MCF 10A (cell line): ENCODE measurements around the gene CENPA. TPM values are rescaled to one million over a fixed set of nuclear protein-coding genes. Genes with fewer than 3 reads are reported as not detected.

ENCODE experiments used
- BruUV-seq: library from RNA; stranded (reverse); fragments of 400-500 nt; replicated peaks from 2 replicates; lab custom pipeline; 2021; lab: Mats Ljungman, UMichigan
- CTCF ChIA-PET: fragments of 300-600 bp; sonication (Branson Sonifier 250); formaldehyde crosslinking; extraction: SDS; loops from one replicate; lab custom pipeline; 2021; ENCODE audit warnings: antibody characterized with exemption, inconsistent platforms; lab: Yijun Ruan, JAX
- POLR2A ChIA-PET: fragments of 300-600, 350-650 bp; sonication (Branson Sonifier 250); formaldehyde crosslinking; extraction: SDS; loops from one replicate; lab custom pipeline; 2020; ENCODE audit warnings: antibody characterized with exemption, inconsistent platforms; lab: Yijun Ruan, JAX
- DNase-seq: peaks from one replicate; pipeline ENCODE4 v3.0.0-alpha.2; 2018; ENCODE audit not compliant: unreplicated experiment
- H3K27ac Mint-ChIP-seq: one replicate; pipeline ENCODE4 v1.8.0; 2022; ENCODE audit warnings: mild to moderate bottlenecking, low read depth, mixed read lengths; ENCODE audit not compliant: unreplicated experiment
- H3K27me3 Mint-ChIP-seq: one replicate; pipeline ENCODE4 v1.8.0; 2022; ENCODE audit warnings: mixed read lengths; ENCODE audit not compliant: insufficient read depth, unreplicated experiment
- H3K36me3 Mint-ChIP-seq: one replicate; pipeline ENCODE4 v1.8.0; 2022; ENCODE audit warnings: mild to moderate bottlenecking, moderate library complexity, mixed read lengths; ENCODE audit not compliant: insufficient read depth, unreplicated experiment
- H3K4me1 Mint-ChIP-seq: one replicate; pipeline ENCODE4 v1.8.0; 2022; ENCODE audit warnings: mixed read lengths; ENCODE audit not compliant: insufficient read depth, unreplicated experiment
- H3K4me3 Mint-ChIP-seq: one replicate; pipeline ENCODE4 v1.8.0; 2022; ENCODE audit warnings: mild to moderate bottlenecking, moderate library complexity, mixed read lengths; ENCODE audit not compliant: unreplicated experiment
- H3K9me3 Mint-ChIP-seq: one replicate; pipeline ENCODE4 v1.8.0; 2022; ENCODE audit warnings: mixed read lengths; ENCODE audit not compliant: unreplicated experiment
- intact Hi-C: fragments of 100-400 bp; cut with micrococcal nuclease; formaldehyde crosslinking; loops from 2 replicates; pipeline ENCODE4 v1.14.1; 2022
- total RNA-seq: library from RNA; stranded (reverse); gene quantifications from 2 replicates; pipeline ENCODE4 v1.2.3, GENCODE V29; 2022
- TF ChIP-seq, protein P1 (sequence below): fragments of 200-600 bp; IDR thresholded peaks from one replicate; pipeline ENCODE4 v1.8.0; 2022; ENCODE audit warnings: antibody characterized with exemption, mild to moderate bottlenecking; ENCODE audit not compliant: unreplicated experiment

Gene CENPA
- total RNA-seq, 1 experiment from 2014 or later, result 35.1 TPM

DNA sequence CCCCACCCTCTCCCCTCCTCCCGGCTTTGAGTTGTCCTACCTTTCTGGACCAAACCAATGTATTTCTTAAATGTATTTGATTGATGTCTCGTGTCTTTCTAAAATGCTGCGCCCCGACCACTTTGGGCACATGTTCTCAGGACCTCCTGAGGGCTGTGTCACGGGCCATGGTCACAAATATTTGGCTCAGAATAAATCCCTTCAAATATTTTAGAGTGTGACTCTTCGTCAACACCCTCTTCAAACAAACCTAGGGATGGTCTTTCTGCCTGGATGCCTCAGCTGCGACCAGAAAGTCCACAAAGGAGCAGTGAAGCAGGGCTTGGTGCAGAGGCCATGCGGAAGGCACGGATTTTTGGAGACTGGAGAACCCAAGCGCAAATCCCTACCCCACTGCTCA is 22.8 kb upstream of the CENPA start:
- no TSS peak for BruUV-seq
- TF ChIP-seq, protein P1, sequence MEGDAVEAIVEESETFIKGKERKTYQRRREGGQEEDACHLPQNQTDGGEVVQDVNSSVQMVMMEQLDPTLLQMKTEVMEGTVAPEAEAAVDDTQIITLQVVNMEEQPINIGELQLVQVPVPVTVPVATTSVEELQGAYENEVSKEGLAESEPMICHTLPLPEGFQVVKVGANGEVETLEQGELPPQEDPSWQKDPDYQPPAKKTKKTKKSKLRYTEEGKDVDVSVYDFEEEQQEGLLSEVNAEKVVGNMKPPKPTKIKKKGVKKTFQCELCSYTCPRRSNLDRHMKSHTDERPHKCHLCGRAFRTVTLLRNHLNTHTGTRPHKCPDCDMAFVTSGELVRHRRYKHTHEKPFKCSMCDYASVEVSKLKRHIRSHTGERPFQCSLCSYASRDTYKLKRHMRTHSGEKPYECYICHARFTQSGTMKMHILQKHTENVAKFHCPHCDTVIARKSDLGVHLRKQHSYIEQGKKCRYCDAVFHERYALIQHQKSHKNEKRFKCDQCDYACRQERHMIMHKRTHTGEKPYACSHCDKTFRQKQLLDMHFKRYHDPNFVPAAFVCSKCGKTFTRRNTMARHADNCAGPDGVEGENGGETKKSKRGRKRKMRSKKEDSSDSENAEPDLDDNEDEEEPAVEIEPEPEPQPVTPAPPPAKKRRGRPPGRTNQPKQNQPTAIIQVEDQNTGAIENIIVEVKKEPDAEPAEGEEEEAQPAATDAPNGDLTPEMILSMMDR, result no peak
- H3K27me3 Mint-ChIP-seq, result no peaks in the 10 kb centered on the region
- DNase-seq, result no peak
- no peak overlapping the region for H3K27ac Mint-ChIP-seq
- intact Hi-C loops, result no loop called here
- POLR2A ChIA-PET, result interaction anchor here (2.1 kb wide), 1 partner anchor 9 kb away, joined by 9 read pairs; no protein-coding TSS in a partner anchor
- CTCF ChIA-PET, result interaction anchor here (0.6 to 1.8 kb wide), 2 partner anchors 79 to 157 kb away, joined by 4 to 5 read pairs; no protein-coding TSS in a partner anchor
- peaks cover 24% of the 10 kb centered on the region for H3K4me1 Mint-ChIP-seq
- H3K4me3 Mint-ChIP-seq, result peak overlapping the region; percentile 73
- no peaks in the 10 kb centered on the region for H3K36me3 Mint-ChIP-seq
- H3K9me3 Mint-ChIP-seq, result no peaks in the 10 kb centered on the region

DNA sequence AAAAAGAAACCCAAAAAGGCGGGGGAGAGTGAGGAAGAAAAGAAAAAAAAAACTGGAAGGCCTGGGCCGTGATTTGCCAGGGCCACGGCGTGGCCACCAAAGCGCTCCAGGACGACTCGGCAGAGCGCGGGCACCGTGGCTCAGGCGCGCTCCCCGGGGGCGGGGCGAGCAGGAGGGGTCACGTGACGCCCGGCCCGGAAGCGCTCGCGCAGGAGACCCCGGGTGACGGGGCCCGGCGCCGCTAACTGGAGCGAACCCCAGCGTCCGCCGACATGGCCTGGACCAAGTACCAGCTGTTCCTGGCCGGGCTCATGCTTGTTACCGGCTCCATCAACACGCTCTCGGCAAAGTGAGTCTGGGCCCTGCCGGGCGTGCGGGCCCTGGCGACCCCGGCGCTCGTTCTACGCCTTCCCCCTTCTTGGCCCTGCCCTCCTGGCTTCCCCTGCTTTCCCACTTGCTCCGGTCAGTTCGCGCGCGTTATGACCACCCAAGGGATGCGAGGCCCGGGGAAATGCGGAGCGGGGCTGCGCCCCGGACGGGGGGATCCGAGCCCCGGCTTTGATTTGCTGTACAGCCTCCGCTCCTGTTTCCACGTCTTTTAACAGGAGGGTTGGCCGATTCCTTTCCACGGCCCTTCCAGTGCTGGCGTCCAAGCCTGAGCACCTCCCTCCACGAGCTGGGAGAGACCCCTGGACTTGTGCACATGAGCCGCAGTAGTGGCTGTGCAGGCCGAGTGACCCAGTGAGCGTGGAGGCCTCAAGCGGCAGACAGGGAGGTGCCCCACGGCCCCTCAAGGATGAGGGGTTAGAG is 21.6 kb upstream of the CENPA start, which contains the start of gene SLC35F6:
TSS of gene SLC35F6 (plus strand) at position 207 of the 810 bp plus-strand sequence. CDS start at position 273, 66 bp downstream.
- TF ChIP-seq, protein P1, result no peak
- H3K36me3 Mint-ChIP-seq, result peaks cover 6% of the 10 kb centered on the region
- intact Hi-C loops, result no loop called here
- no peaks in the 10 kb centered on the region for H3K27me3 Mint-ChIP-seq
- DNase-seq, result peak; percentile 73
- peak within 1 kb of the TSS; percentile 86 for H3K27ac Mint-ChIP-seq
- ChIA-PET POLR2A (interaction anchor here (1.6 to 2.1 kb wide), 3 partner anchors 8 to 21 kb away, joined by 3 to 9 read pairs (median 5); partner anchors contain the start of gene CENPA), CTCF (interaction anchor here (0.5 to 1.8 kb wide), 5 partner anchors 16 to 242 kb away, joined by 3 to 5 read pairs (median 3); no protein-coding TSS in a partner anchor)
- H3K9me3 Mint-ChIP-seq, result no peaks in the 10 kb centered on the region
- H3K4me1 Mint-ChIP-seq, result peaks cover 21% of the 10 kb centered on the region
- peak within 1 kb of the TSS; percentile 73 for H3K4me3 Mint-ChIP-seq
- BruUV-seq, result TSS peak; percentile 50

DNA sequence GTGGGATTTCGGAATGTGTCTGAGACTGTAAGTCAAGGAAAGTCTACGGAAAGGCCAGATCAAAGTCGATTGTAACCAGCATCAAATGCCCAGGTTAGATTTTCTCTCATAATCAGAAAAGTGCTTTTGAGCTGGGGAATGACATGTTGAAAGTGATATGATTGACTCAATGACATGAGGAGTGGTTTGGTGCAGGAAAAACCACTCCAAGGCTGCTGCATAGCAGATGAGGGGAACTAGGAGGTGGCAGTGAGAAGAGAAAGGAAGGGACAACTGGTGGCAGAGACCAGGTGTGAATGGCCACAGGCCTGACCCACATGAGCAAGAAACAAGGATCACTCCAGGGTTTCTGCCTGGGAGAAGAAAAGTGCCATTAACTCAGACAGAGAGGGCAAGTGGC is 20.9 kb upstream of the CENPA start:
- BruUV-seq, result no TSS peak
- ChIA-PET POLR2A (interaction anchor here (1.6 to 2.1 kb wide), 3 partner anchors 7 to 21 kb away, joined by 3 to 9 read pairs (median 5); partner anchors contain the start of gene CENPA), CTCF (interaction anchor here (0.6 to 1.8 kb wide), 3 partner anchors 9 to 159 kb away, joined by 3 to 5 read pairs (median 4); no protein-coding TSS in a partner anchor)
- peaks cover 6% of the 10 kb centered on the region for H3K36me3 Mint-ChIP-seq
- H3K4me3 Mint-ChIP-seq, result peak overlapping the region; percentile 73
- H3K27me3 Mint-ChIP-seq, result no peaks in the 10 kb centered on the region
- H3K9me3 Mint-ChIP-seq, result no peaks in the 10 kb centered on the region
- DNase-seq, result no peak
- TF ChIP-seq, protein P1, result no peak
- peaks cover 25% of the 10 kb centered on the region for H3K4me1 Mint-ChIP-seq
- H3K27ac Mint-ChIP-seq, result peak overlapping the region; percentile 86
- intact Hi-C loops, result no loop called here
